ENCODE data around the gene FPGS.

DNA sequence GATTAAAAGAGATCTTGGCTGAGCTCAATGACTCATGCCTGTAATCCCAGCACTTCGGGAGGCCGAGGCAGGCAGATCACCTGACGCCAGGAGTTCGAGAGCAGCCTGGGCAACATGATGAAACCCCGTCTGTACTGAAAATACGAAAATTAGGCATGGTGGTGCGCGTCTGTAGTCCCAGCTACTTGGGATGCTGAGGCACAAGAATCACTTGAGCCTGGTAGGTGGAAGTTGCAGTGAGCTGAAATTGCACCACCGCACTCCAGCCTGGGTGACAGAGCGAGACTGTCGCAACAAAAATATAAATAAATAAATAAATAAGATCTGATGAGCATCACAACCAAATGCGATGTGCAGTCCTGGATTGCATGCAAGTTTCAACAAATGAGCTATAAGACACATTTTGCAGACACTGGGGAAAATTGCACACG lies 60.5 kb downstream of the FPGS start:
- TF ChIP-seq TAF1 (IDR thresholded peaks at IDR 0.05; ENCODE audit: borderline replicate concordance, insufficient read depth, low read length) (no peak), POLR2AphosphoS5 (IDR thresholded peaks at IDR 0.05; ENCODE audit: low read depth, low read length) (no peak)
- TF ChIP-seq, protein P1, sequence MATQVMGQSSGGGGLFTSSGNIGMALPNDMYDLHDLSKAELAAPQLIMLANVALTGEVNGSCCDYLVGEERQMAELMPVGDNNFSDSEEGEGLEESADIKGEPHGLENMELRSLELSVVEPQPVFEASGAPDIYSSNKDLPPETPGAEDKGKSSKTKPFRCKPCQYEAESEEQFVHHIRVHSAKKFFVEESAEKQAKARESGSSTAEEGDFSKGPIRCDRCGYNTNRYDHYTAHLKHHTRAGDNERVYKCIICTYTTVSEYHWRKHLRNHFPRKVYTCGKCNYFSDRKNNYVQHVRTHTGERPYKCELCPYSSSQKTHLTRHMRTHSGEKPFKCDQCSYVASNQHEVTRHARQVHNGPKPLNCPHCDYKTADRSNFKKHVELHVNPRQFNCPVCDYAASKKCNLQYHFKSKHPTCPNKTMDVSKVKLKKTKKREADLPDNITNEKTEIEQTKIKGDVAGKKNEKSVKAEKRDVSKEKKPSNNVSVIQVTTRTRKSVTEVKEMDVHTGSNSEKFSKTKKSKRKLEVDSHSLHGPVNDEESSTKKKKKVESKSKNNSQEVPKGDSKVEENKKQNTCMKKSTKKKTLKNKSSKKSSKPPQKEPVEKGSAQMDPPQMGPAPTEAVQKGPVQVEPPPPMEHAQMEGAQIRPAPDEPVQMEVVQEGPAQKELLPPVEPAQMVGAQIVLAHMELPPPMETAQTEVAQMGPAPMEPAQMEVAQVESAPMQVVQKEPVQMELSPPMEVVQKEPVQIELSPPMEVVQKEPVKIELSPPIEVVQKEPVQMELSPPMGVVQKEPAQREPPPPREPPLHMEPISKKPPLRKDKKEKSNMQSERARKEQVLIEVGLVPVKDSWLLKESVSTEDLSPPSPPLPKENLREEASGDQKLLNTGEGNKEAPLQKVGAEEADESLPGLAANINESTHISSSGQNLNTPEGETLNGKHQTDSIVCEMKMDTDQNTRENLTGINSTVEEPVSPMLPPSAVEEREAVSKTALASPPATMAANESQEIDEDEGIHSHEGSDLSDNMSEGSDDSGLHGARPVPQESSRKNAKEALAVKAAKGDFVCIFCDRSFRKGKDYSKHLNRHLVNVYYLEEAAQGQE (IDR thresholded peaks at IDR 0.05; ENCODE audit: insufficient read depth in 1 of 2, low read depth in 2 of 2, low read length in 2 of 2): no peak
